Endodermal cell (in vitro differentiated cells): ENCODE measurements around the gene DDIT4L. TPM values are rescaled to one million over a fixed set of nuclear protein-coding genes. Genes with fewer than 3 reads are reported as not detected.

ENCODE experiments used
- DNase-seq: peaks from one replicate; pipeline ENCODE4 v3.0.0-alpha.2; 2017
- H3K27ac ChIP-seq: 2 replicates; pipeline ENCODE4 v1.5.1; 2013; ENCODE audit warnings: mild to moderate bottlenecking, low read depth, low read length, moderate library complexity
- H3K27me3 ChIP-seq: 2 replicates; pipeline ENCODE4 v1.6.1; 2013; ENCODE audit warnings: mild to moderate bottlenecking, low read length, moderate library complexity; ENCODE audit not compliant: insufficient read depth, control insufficient read depth, poor library complexity, severe bottlenecking
- H3K36me3 ChIP-seq: 2 replicates; pipeline ENCODE4 v1.7.0; 2013; ENCODE audit warnings: mild to moderate bottlenecking, low read length, moderate library complexity; ENCODE audit not compliant: control insufficient read depth, insufficient read depth
- H3K4me1 ChIP-seq: one replicate; pipeline ENCODE4 v1.7.0; 2013; ENCODE audit warnings: low read length; ENCODE audit not compliant: control insufficient read depth, insufficient read depth
- H3K4me3 ChIP-seq: 2 replicates; pipeline ENCODE4 v1.5.1; 2013; ENCODE audit warnings: mild to moderate bottlenecking, low read length, moderate library complexity
- H3K9ac ChIP-seq: 2 replicates; pipeline ENCODE4 v1.6.1; 2013; ENCODE audit warnings: mild to moderate bottlenecking, low read length, moderate library complexity; ENCODE audit not compliant: poor library complexity, severe bottlenecking; ENCODE audit errors: extremely low read depth
- H3K9me3 ChIP-seq: 2 replicates; pipeline ENCODE4 v1.6.1; 2013; ENCODE audit warnings: mild to moderate bottlenecking, low read length, moderate library complexity; ENCODE audit not compliant: control insufficient read depth
- H3K27ac Mint-ChIP-seq: 2 replicates; pipeline ENCODE4 v1.8.0; 2020; ENCODE audit warnings: mixed read lengths
- H3K27me3 Mint-ChIP-seq: 2 replicates; pipeline ENCODE4 v1.8.0; 2021; ENCODE audit warnings: mild to moderate bottlenecking, mixed read lengths; ENCODE audit not compliant: insufficient read depth
- H3K36me3 Mint-ChIP-seq: 2 replicates; pipeline ENCODE4 v1.8.0; 2020; ENCODE audit warnings: low read depth, mixed read lengths
- H3K4me1 Mint-ChIP-seq: 2 replicates; pipeline ENCODE4 v1.8.0; 2020; ENCODE audit warnings: mixed read lengths
- H3K4me3 Mint-ChIP-seq: 2 replicates; pipeline ENCODE4 v1.8.0; 2020; ENCODE audit warnings: mild to moderate bottlenecking, moderate library complexity, mixed read lengths
- H3K9me3 Mint-ChIP-seq: 2 replicates; pipeline ENCODE4 v1.8.0; 2020; ENCODE audit warnings: mild to moderate bottlenecking, mixed read lengths
- CTCF ChIP-seq: fragments of 200-600 bp; sonication (generic); conservative IDR thresholded peaks from 2 replicates; pipeline ENCODE4 v1.5.0; 2021; ENCODE audit warnings: antibody characterized with exemption, mild to moderate bottlenecking
- WGBS, 2 experiments: methylation state at CpG; one replicate each; pipeline versions ENCODE4 v1.1.5 to v1.1.7; 2013; ENCODE audit warnings: missing lambda C conversion rate in 2 of 2, mixed read lengths in 1 of 2; ENCODE audit not compliant: insufficient coverage in 1 of 2, insufficient read length in 1 of 2; 5-methylcytosine and 5-hydroxymethylcytosine counted together
- long read RNA-seq, 4 experiments: library from polyadenylated mRNA in 2 of 4; library from RNA in 1 of 4; library from capped mRNA in 1 of 4; stranded (forward) in 3 of 4; unstranded in 1 of 4; transcript quantifications; one replicate each; pipeline ENCODE4 v2.0.0, GENCODE V29; 2020 to 2021; ENCODE audit warnings: inconsistent platforms in 1 of 4
- polyA plus RNA-seq, 2 experiments: library from polyadenylated mRNA; stranded (reverse); fragments of 50-300 nt; gene quantifications; one replicate each; pipeline ENCODE4 v1.2.3, GENCODE V29; 2013
- total RNA-seq, 2 donors: library from RNA; stranded (reverse); fragmentation: NEBNext Ultra II Directional in 1 of 2; extraction: Animal tissue kit (Norgen Biotek cat#: 25700) in 1 of 2; gene quantifications; 2 replicates in 1 of 2; 3 replicates in 1 of 2; pipeline ENCODE4 v1.2.1, GENCODE V29; 2021

The DDIT4L gene
- 10 to 100 TPM; 10.8 to 19.7 TPM for total RNA-seq
- polyA plus RNA-seq (2013, experiment 1 of 2) = 5.1 TPM
- polyA plus RNA-seq (2013, experiment 2 of 2) = 5.3 TPM
- long read RNA-seq, experiment 1, partial matches to known transcripts = 0 of 10 reads
- long read RNA-seq, experiment 1, other reads (novel, unspliced or antisense) = 6 of 10 reads
- long read RNA-seq, experiment 2, transcript DDIT4L-201 (3 exons, 2,604 nt) = major isoform, 39 of 45 reads
- long read RNA-seq, experiment 2, partial matches to known transcripts = 0 of 45 reads
- long read RNA-seq, experiment 2, other reads (novel, unspliced or antisense) = 5 of 45 reads
- long read RNA-seq, experiment 3, transcript DDIT4L-201 (3 exons, 2,604 nt) = major isoform, 86 of 87 reads
- long read RNA-seq, experiment 3, partial matches to known transcripts = 0 of 87 reads
- long read RNA-seq, experiment 3, other reads (novel, unspliced or antisense) = 0 of 87 reads
- long read RNA-seq, experiment 4, transcript DDIT4L-201 (3 exons, 2,604 nt) = major isoform, 40 of 45 reads
- long read RNA-seq, experiment 4, partial matches to known transcripts = 0 of 45 reads
- long read RNA-seq, experiment 4, other reads (novel, unspliced or antisense) = 5 of 45 reads

- Histone ChIP-seq H3K36me3 (peaks cover 16% of the 10 kb centered on the region), H3K9me3 (no peaks in the 10 kb centered on the region), H3K27ac (no peak within 1 kb of the TSS), H3K27me3 (peaks cover 35% of the 10 kb centered on the region), H3K9ac (peak within 1 kb of the TSS; percentile 45), H3K4me1 (peaks cover 7% of the 10 kb centered on the region), H3K4me3 (peak within 1 kb of the TSS; percentile 86)
- H3K36me3 Mint-ChIP-seq = peaks cover 10% of the 10 kb centered on the region
- H3K4me1 Mint-ChIP-seq = peaks cover 34% of the 10 kb centered on the region
- DNase-seq = peak; percentile 91
- H3K4me3 Mint-ChIP-seq = peak within 1 kb of the TSS; percentile 80
- peak within 1 kb of the TSS; percentile 77 for H3K27ac Mint-ChIP-seq
- 0 to 7% methylated on average over 10 to 51 of the region's 51 CpGs for WGBS, 2 experiments
- no peak for TF ChIP-seq CTCF
- peaks cover 50% of the 10 kb centered on the region for H3K27me3 Mint-ChIP-seq
- H3K9me3 Mint-ChIP-seq = no peaks in the 10 kb centered on the region
Observed at GRCh38 chr4:100189820-100190642, at the start of gene DDIT4L. TSS of gene DDIT4L (minus strand) at chr4:100190468. CDS start at chr4:100189983, 485 bp downstream.

- Histone ChIP-seq H3K4me3 (no peak overlapping the region), H3K4me1 (no peaks in the 10 kb centered on the region), H3K27ac (no peak overlapping the region), H3K9me3 (peaks cover 7% of the 10 kb centered on the region), H3K27me3 (no peaks in the 10 kb centered on the region), H3K9ac (no peak overlapping the region), H3K36me3 (no peaks in the 10 kb centered on the region)
- H3K4me1 Mint-ChIP-seq = no peaks in the 10 kb centered on the region
- H3K4me3 Mint-ChIP-seq = no peak overlapping the region
- H3K27ac Mint-ChIP-seq = no peak overlapping the region
- 89 to 93% methylated on average over 2 of the region's 2 CpGs for WGBS, 2 experiments
- peaks cover 13% of the 10 kb centered on the region for H3K9me3 Mint-ChIP-seq
- DNase-seq = no peak
- H3K36me3 Mint-ChIP-seq = no peaks in the 10 kb centered on the region
- H3K27me3 Mint-ChIP-seq = no peaks in the 10 kb centered on the region
- TF ChIP-seq CTCF = no peak
Observed at GRCh38 chr4:100240008-100240407, 49.7 kb upstream of the DDIT4L start.

GRCh38 chr4:100224721-100225120, 34.5 kb upstream of the DDIT4L start:
- Mint-ChIP-seq H3K4me3 (no peak overlapping the region), H3K27ac (no peak overlapping the region), H3K9me3 (peaks cover 42% of the 10 kb centered on the region), H3K36me3 (no peaks in the 10 kb centered on the region), H3K27me3 (peaks cover 2% of the 10 kb centered on the region), H3K4me1 (peaks cover 5% of the 10 kb centered on the region)
- H3K9me3 ChIP-seq = peaks cover 61% of the 10 kb centered on the region
- H3K36me3 ChIP-seq = no peaks in the 10 kb centered on the region
- H3K4me3 ChIP-seq = no peak overlapping the region
- no peaks in the 10 kb centered on the region for H3K4me1 ChIP-seq
- no peak for DNase-seq
- H3K27ac ChIP-seq = no peak overlapping the region
- no peak overlapping the region for H3K9ac ChIP-seq
- no peaks in the 10 kb centered on the region for H3K27me3 ChIP-seq
- TF ChIP-seq CTCF = no peak
